Measurements from ENCODE around the gene KLF6. TPM values are rescaled to one million over a fixed set of nuclear protein-coding genes. Genes with fewer than 3 reads are reported as not detected.
A peak's percentile ranks its signal among the peaks of the same experiment; 100 is the strongest.

Gene KLF6
- total RNA-seq, 4 donors from 2014 or later, result 140 to 304 (median 291) TPM

DNA sequence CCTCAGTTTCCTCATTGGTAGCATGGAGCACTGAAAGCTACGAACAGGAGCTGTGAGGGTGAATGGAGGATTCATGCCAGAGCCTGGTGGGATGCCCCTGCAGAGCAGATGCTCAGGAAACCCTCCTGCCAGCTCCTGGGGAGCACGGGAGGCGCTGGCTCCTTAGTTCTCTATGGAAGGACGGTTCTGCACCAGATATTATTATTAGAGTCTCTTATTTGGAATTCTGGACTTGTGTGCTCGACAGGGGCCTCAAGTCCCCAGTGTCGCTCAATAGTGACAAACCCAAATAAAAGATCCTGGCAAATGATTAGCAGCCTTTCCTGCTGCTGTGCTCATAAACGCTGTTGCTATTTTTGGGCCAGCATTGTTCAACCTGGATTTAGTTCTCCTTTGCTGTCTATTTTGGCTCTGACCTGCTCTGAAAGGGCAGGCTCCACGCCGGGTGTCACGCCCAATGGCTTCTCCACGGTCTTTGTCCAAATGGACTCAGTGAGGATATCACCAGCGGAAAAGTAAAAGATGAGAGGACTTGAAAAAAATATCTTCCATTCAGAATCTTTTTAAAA lies 23.0 kb upstream of the KLF6 start:
- in situ Hi-C loops (cut with MboI; ENCODE audit: low pct_ligation_motif_present in 1 of 4, low pct_unique_long_range_greater_than_20kb in 1 of 4, low sequenced_read_pairs in 3 of 4), result no loop called here
- H3K4me1 ChIP-seq, result peaks cover 49 to 84% (median 68%) of the 10 kb centered on the region in 4 donors

DNA sequence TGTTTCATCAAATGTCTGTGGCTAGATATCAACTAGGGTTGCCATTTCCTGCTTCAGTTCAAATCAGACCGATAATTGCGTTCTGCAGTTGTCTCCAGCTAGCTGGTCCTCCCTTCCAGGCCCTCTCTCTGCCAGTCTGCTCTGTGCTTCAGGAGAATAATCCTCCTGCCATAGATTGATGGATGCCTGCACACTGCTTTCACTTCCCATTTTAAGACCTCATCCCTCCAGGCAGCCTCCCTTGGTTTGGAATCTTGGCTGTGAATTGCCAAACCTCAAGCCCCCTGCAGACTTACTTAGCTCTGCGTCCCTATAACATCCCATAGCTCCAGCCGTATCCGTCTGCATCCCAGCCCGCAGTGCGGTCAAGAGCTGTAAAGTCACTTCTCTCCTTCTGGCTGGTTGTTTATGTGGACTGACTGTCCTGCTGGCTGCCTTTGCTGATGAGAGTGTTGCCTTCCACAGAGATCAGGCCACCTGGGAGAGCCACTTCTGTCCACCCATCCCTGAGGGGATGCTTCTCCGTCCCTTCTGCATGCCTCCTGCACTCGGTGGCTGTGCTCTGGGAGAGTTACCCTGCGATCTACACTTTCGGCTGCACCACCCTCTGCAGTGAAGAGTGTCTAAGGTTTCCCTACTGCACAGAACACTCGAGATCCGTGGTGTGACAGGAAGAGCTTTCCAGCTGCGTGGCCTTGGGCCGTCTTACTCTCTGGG lies 22.4 kb upstream of the KLF6 start:
- in situ Hi-C loops (cut with MboI; ENCODE audit: low pct_ligation_motif_present in 1 of 4, low pct_unique_long_range_greater_than_20kb in 1 of 4, low sequenced_read_pairs in 3 of 4), result no loop called here
- TF ChIP-seq POLR2A (IDR thresholded peaks at IDR 0.05) (no peak), EP300 (IDR thresholded peaks at IDR 0.05; ENCODE audit: low read depth) (no peak), POLR2AphosphoS5 (IDR thresholded peaks at IDR 0.05) (no peak)
- TF ChIP-seq, protein P1, sequence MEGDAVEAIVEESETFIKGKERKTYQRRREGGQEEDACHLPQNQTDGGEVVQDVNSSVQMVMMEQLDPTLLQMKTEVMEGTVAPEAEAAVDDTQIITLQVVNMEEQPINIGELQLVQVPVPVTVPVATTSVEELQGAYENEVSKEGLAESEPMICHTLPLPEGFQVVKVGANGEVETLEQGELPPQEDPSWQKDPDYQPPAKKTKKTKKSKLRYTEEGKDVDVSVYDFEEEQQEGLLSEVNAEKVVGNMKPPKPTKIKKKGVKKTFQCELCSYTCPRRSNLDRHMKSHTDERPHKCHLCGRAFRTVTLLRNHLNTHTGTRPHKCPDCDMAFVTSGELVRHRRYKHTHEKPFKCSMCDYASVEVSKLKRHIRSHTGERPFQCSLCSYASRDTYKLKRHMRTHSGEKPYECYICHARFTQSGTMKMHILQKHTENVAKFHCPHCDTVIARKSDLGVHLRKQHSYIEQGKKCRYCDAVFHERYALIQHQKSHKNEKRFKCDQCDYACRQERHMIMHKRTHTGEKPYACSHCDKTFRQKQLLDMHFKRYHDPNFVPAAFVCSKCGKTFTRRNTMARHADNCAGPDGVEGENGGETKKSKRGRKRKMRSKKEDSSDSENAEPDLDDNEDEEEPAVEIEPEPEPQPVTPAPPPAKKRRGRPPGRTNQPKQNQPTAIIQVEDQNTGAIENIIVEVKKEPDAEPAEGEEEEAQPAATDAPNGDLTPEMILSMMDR (IDR thresholded peaks at IDR 0.05), result no peak
- H3K4me3 ChIP-seq, result no peak overlapping the region

More for the DNA sequence above, 23.0 kb upstream of the KLF6 start:
- Histone ChIP-seq H3K27me3 (no peaks in the 10 kb centered on the region), H3K27ac (peak overlapping the region; percentile 88 to 94 (median 91)), H3K4me3 (no peak overlapping the region), H3K9me3 (no peaks in the 10 kb centered on the region), H3K36me3 (no peaks in the 10 kb centered on the region)
- DNase-seq, result no peak
- WGBS, 2 donors (ENCODE audit: low coverage in 1 of 2), result 53 to 58% methylated on average over 5 to 12 of the region's 12 CpGs
- peak in 1 of 3 donors; percentile 16 for TF ChIP-seq POLR2AphosphoS5 (IDR thresholded peaks at IDR 0.05)
- no peak for TF ChIP-seq POLR2A (IDR thresholded peaks at IDR 0.05)
- TF ChIP-seq, protein P1 (IDR thresholded peaks at IDR 0.05), result no peak
- intact Hi-C loops (cut with DNase I; ENCODE audit: low total_unique reads), result no loop called here

DNA sequence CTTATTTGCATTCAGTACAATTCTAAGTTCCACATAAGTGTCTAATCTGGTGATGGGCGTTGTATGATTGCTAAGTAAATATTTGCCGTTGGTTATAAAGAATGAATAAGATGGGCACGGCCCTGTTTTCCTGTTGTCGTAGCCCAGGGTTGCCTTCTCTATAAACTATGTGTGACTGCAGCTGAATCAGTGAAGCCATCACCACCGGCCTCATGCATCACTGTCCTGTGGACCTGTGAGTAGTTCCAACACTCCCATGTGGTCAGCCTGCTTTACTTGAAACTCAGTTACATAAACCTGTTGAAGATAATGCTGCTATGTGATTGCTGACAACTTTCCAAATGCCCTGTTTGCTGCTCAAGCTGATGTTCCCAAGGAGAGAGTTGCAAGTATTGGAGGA lies 21.6 kb upstream of the KLF6 start:
- TF ChIP-seq POLR2AphosphoS5 (IDR thresholded peaks at IDR 0.05) (peak; percentile 21 to 89 (median 80)), EP300 (IDR thresholded peaks at IDR 0.05; ENCODE audit: low read depth) (peak; percentile 81), POLR2A (IDR thresholded peaks at IDR 0.05) (peak; percentile 80)
- TF ChIP-seq, protein P1 (IDR thresholded peaks at IDR 0.05), result no peak
- H3K9me3 ChIP-seq, result no peaks in the 10 kb centered on the region
- peak; percentile 83 for DNase-seq
- intact Hi-C loops (cut with DNase I; ENCODE audit: low total_unique reads) (no loop called here), in situ Hi-C loops (cut with MboI; ENCODE audit: low pct_ligation_motif_present in 1 of 4, low pct_unique_long_range_greater_than_20kb in 1 of 4, low sequenced_read_pairs in 3 of 4) (no loop called here)
- H3K27ac ChIP-seq, result peak overlapping the region; percentile 88 to 94 (median 91)
- H3K36me3 ChIP-seq, result no peaks in the 10 kb centered on the region
- no peak overlapping the region for H3K4me3 ChIP-seq
- no peaks in the 10 kb centered on the region for H3K27me3 ChIP-seq
- 31 to 43% methylated on average over 3 to 5 of the region's 5 CpGs for WGBS, 2 donors (ENCODE audit: low coverage in 1 of 2)
- peaks cover 45 to 78% (median 63%) of the 10 kb centered on the region in 4 donors for H3K4me1 ChIP-seq

More for the DNA sequence above, 22.4 kb upstream of the KLF6 start:
- Histone ChIP-seq H3K27ac (peak overlapping the region; percentile 88 to 94 (median 91)), H3K36me3 (no peaks in the 10 kb centered on the region), H3K27me3 (no peaks in the 10 kb centered on the region), H3K9me3 (no peaks in the 10 kb centered on the region), H3K4me1 (peaks cover 49 to 84% (median 68%) of the 10 kb centered on the region in 4 donors)
- intact Hi-C loops (cut with DNase I; ENCODE audit: low total_unique reads), result no loop called here
- WGBS, 2 donors (ENCODE audit: low coverage in 1 of 2), result 60 to 84% methylated on average over 1 to 15 of the region's 15 CpGs
- no peak for DNase-seq

DNA sequence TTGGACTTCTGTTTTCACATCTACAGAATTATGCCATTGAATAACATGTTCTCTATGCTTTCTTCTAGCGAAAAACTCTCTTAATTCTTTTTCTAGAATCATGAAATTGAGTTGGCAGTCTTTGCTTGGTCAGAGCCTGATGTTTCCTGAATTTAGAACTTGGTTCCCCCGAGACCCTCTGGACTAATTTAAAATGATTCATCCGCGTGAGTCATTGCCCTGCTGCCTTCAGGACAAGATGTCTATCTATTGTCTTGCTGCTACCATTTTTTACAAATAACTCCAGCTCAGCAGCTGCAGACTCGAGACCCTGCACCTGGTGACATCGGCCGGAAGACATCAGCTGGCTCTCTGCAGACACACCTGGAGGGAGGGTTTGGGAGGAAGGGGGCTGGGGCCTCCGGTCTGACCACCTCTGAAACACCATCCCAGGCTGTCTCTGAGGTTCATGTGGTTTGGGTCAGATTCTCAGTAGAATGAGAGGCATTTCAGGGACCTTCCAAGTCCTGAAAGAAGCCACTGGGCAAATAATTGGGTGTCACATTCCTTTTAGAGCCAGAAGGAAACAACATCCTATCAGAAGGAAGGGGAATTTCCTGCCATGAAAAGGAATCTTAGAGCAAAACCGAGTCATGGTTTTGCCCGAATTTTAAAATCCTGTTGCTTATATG lies 20.9 kb upstream of the KLF6 start:
- WGBS, 2 donors (ENCODE audit: low coverage in 1 of 2), result 24 to 36% methylated on average over 6 to 10 of the region's 10 CpGs
- peak overlapping the region in 1 of 4 donors; percentile 15 for H3K4me3 ChIP-seq
- H3K27ac ChIP-seq, result peak overlapping the region; percentile 88 to 94 (median 91)
- peak; percentile 61 for DNase-seq
- H3K36me3 ChIP-seq, result no peaks in the 10 kb centered on the region
- in situ Hi-C loops (cut with MboI; ENCODE audit: low pct_ligation_motif_present in 1 of 4, low pct_unique_long_range_greater_than_20kb in 1 of 4, low sequenced_read_pairs in 3 of 4) (no loop called here), intact Hi-C loops (cut with DNase I; ENCODE audit: low total_unique reads) (no loop called here)
- H3K9me3 ChIP-seq, result no peaks in the 10 kb centered on the region
- TF ChIP-seq POLR2AphosphoS5 (IDR thresholded peaks at IDR 0.05) (peak in 1 of 3 donors; percentile 12), POLR2A (IDR thresholded peaks at IDR 0.05) (no peak)
- H3K27me3 ChIP-seq, result no peaks in the 10 kb centered on the region
- peaks cover 38 to 71% (median 57%) of the 10 kb centered on the region in 4 donors for H3K4me1 ChIP-seq

All from transverse colon (tissue), 4 donors.